H1 (cell line): ENCODE measurements around the gene SLC7A10. TPM values are rescaled to one million over a fixed set of nuclear protein-coding genes. Genes with fewer than 3 reads are reported as not detected.

Experiments
- CTCF ChIA-PET: fragments of 300-600 bp; sonication (Branson Sonifier 250); formaldehyde crosslinking; loops from one replicate; lab custom pipeline; 2021; ENCODE audit not compliant: partially characterized antibody; lab: Charles Lee
- POLR2A ChIA-PET: fragments of 300-600 bp; sonication (Branson Sonifier 250); formaldehyde crosslinking; loops from one replicate; lab custom pipeline; 2021; ENCODE audit warnings: inconsistent platforms; ENCODE audit not compliant: partially characterized antibody; lab: Charles Lee
- DNase-seq, 2 experiments: peaks; one replicate each; pipeline versions ENCODE4 v3.0.0 to v3.0.0-alpha.2; 2010 to 2022; ENCODE audit warnings: low spot score in 2 of 2, low read depth in 1 of 2, mixed read lengths in 1 of 2
- FAIRE-seq: peaks from 2 replicates; lab custom pipeline; 2011; peaks lifted over from hg19 to GRCh38; lab: Jason Lieb, UNC
- H2AFZ ChIP-seq: 2 replicates; pipeline ENCODE4 v1.8.1; 2012; ENCODE audit warnings: low read length, inconsistent platforms
- H2AK5ac ChIP-seq: 2 replicates; pipeline ENCODE4 v1.6.1; 2013; ENCODE audit warnings: low read depth, low read length
- H2BK120ac ChIP-seq: replicated peaks from 2 replicates; pipeline ENCODE3; 2013; ENCODE audit warnings: low read depth, low read length, inconsistent platforms
- H2BK12ac ChIP-seq: 2 replicates; pipeline ENCODE4 v1.6.1; 2013; ENCODE audit warnings: low read depth, low read length
- H2BK15ac ChIP-seq: 2 replicates; pipeline ENCODE4 v1.6.1; 2013; ENCODE audit warnings: low read length
- H2BK20ac ChIP-seq: 2 replicates; pipeline ENCODE4 v1.6.1; 2013; ENCODE audit warnings: low read length
- H2BK5ac ChIP-seq: 2 replicates; pipeline ENCODE4 v1.6.1; 2013; ENCODE audit warnings: low read depth, low read length
- H3K14ac ChIP-seq: 2 replicates; pipeline ENCODE4 v1.6.1; 2013; ENCODE audit warnings: inconsistent platforms; ENCODE audit not compliant: insufficient read length
- H3K18ac ChIP-seq: 2 replicates; pipeline ENCODE4 v1.6.1; 2013; ENCODE audit warnings: low read length; ENCODE audit errors: extremely low read depth
- H3K23ac ChIP-seq: 2 replicates; pipeline ENCODE4 v1.6.1; 2013; ENCODE audit warnings: inconsistent platforms; ENCODE audit not compliant: insufficient read length
- H3K23me2 ChIP-seq: 2 replicates; pipeline ENCODE4 v1.6.1; 2013; ENCODE audit warnings: low read depth, low read length
- H3K27ac ChIP-seq: 2 replicates; pipeline ENCODE4 v1.6.1; 2011; ENCODE audit warnings: low read depth, low read length, inconsistent platforms
- H3K27me3 ChIP-seq, 4 experiments: replicated peaks in 1 of 4; 1 replicate in 1 of 4; 2 replicates in 3 of 4; pipeline versions ENCODE4 v1.6.1 to v1.8.1; 2011 to 2013; ENCODE audit warnings: low read length in 3 of 4, mild to moderate bottlenecking in 3 of 4, inconsistent platforms in 2 of 4, mixed read lengths in 2 of 4, moderate library complexity in 1 of 4; ENCODE audit not compliant: control insufficient read depth in 3 of 4, insufficient read depth in 3 of 4; ENCODE audit errors: extremely low read depth in 1 of 4
- H3K36me3 ChIP-seq, 4 experiments: 2 replicates each; pipeline versions ENCODE4 v1.6.1 to v1.8.1; 2011 to 2013; ENCODE audit warnings: mild to moderate bottlenecking in 4 of 4, low read length in 3 of 4, moderate library complexity in 2 of 4, control low read depth in 1 of 4, inconsistent platforms in 1 of 4; ENCODE audit not compliant: insufficient read depth in 4 of 4, control insufficient read depth in 2 of 4
- H3K4ac ChIP-seq: replicated peaks from 2 replicates; pipeline ENCODE3; 2013; ENCODE audit warnings: low read length, low read depth, mixed read lengths, inconsistent platforms; ENCODE audit not compliant: insufficient read length
- H3K4me1 ChIP-seq, 4 experiments: replicated peaks in 1 of 4; 1 replicate in 1 of 4; 2 replicates in 3 of 4; pipeline versions ENCODE4 v1.6.1 to v1.8.1; 2011 to 2013; ENCODE audit warnings: low read length in 3 of 4, inconsistent platforms in 2 of 4, mixed read lengths in 1 of 4; ENCODE audit not compliant: insufficient read depth in 4 of 4, control insufficient read depth in 3 of 4
- H3K4me2 ChIP-seq, 2 experiments: 2 replicates each; pipeline versions ENCODE4 v1.6.1 to v1.8.1; 2011 to 2013; ENCODE audit warnings: low read depth in 2 of 2, low read length in 2 of 2, control low read depth in 1 of 2, inconsistent platforms in 1 of 2, mild to moderate bottlenecking in 1 of 2; ENCODE audit not compliant: insufficient read depth in 1 of 2
- H3K4me3 ChIP-seq, 4 experiments: fragments of 200-600, 300-600 bp in 1 of 4; sonication (generic), shearing (Covaris generic), sonication (Bioruptor Twin) in 1 of 4; 2 replicates each; pipeline versions ENCODE4 v1.5.1 to v1.8.1; 2011 to 2016; ENCODE audit warnings: low read length in 4 of 4, low read depth in 3 of 4, control low read depth in 2 of 4, inconsistent platforms in 2 of 4, mild to moderate bottlenecking in 2 of 4, mixed read lengths in 1 of 4, moderate library complexity in 1 of 4; ENCODE audit not compliant: insufficient read depth in 2 of 4; ENCODE audit errors: extremely low read depth in 1 of 4
- H3K56ac ChIP-seq: replicated peaks from 2 replicates; pipeline ENCODE3; 2013; ENCODE audit warnings: low read depth, mild to moderate bottlenecking, mixed read lengths, low read length, inconsistent platforms; ENCODE audit not compliant: insufficient read length
- H3K79me1 ChIP-seq: 2 replicates; pipeline ENCODE4 v1.6.1; 2013; ENCODE audit warnings: low read depth, low read length, control low read depth
- H3K79me2 ChIP-seq, 2 experiments: 2 replicates each; pipeline versions ENCODE4 v1.6.1 to v1.8.1; 2012 to 2013; ENCODE audit warnings: low read length in 2 of 2, mild to moderate bottlenecking in 2 of 2, inconsistent platforms in 1 of 2; ENCODE audit not compliant: insufficient read depth in 2 of 2, control insufficient read depth in 1 of 2
- H3K9ac ChIP-seq, 4 experiments: replicated peaks in 1 of 4; 1 replicate in 1 of 4; 2 replicates in 3 of 4; pipeline versions ENCODE4 v1.6.1 to v1.8.1; 2011 to 2013; ENCODE audit warnings: low read depth in 3 of 4, low read length in 3 of 4, control low read depth in 2 of 4, mild to moderate bottlenecking in 2 of 4, moderate library complexity in 2 of 4, inconsistent platforms in 1 of 4; ENCODE audit errors: extremely low read depth in 1 of 4
- H3K9me3 ChIP-seq, 2 experiments: 2 replicates each; pipeline versions ENCODE4 v1.6.1 to v1.8.1; 2012 to 2013; ENCODE audit warnings: mild to moderate bottlenecking in 2 of 2, moderate library complexity in 2 of 2, control low read depth in 1 of 2, inconsistent platforms in 1 of 2, low read depth in 1 of 2, low read length in 1 of 2, mixed read lengths in 1 of 2; ENCODE audit not compliant: insufficient read depth in 2 of 2
- H4K20me1 ChIP-seq, 2 experiments: replicated peaks in 1 of 2; 2 replicates each; pipeline versions ENCODE3 to v1.8.1; 2011 to 2013; ENCODE audit warnings: inconsistent platforms in 2 of 2, low read length in 2 of 2, mild to moderate bottlenecking in 1 of 2; ENCODE audit not compliant: insufficient read depth in 2 of 2, control insufficient read depth in 1 of 2
- H4K5ac ChIP-seq: 2 replicates; pipeline ENCODE4 v1.6.1; 2013; ENCODE audit warnings: low read length, low read depth, mixed read lengths, inconsistent platforms; ENCODE audit not compliant: insufficient read length
- H4K8ac ChIP-seq: 2 replicates; pipeline ENCODE4 v1.8.0; 2013; ENCODE audit warnings: mild to moderate bottlenecking, moderate library complexity, low read length, inconsistent platforms; ENCODE audit not compliant: insufficient read depth; ENCODE audit errors: extremely low read depth
- H4K91ac ChIP-seq: replicated peaks from 2 replicates; pipeline ENCODE3; 2013; ENCODE audit warnings: low read length, mixed read lengths, inconsistent platforms; ENCODE audit not compliant: insufficient read length
- BACH1 ChIP-seq: IDR thresholded peaks from 2 replicates; pipeline ENCODE4 v1.6.1; 2012; ENCODE audit warnings: low read length, improper control_type of control experiment
- CREB1 ChIP-seq: IDR thresholded peaks from 2 replicates; pipeline ENCODE4 v1.6.1; 2012; ENCODE audit warnings: inconsistent platforms
- EGR1 ChIP-seq: IDR thresholded peaks from 2 replicates; pipeline ENCODE4 v1.6.1; 2011; ENCODE audit warnings: low read depth, low read length, borderline replicate concordance
- EZH2 ChIP-seq: fragments of 200-600 bp; sonication (generic); IDR thresholded peaks from 2 replicates; pipeline ENCODE4 v1.7.1; 2012; ENCODE audit warnings: low read depth, mild to moderate bottlenecking, moderate library complexity, low read length, inconsistent platforms; ENCODE audit not compliant: severe bottlenecking
- GABPA ChIP-seq: IDR thresholded peaks from 2 replicates; pipeline ENCODE4 v1.6.1; 2011; ENCODE audit warnings: mild to moderate bottlenecking, low read length, moderate library complexity, borderline replicate concordance; ENCODE audit not compliant: insufficient read depth
- HDAC6 ChIP-seq: IDR thresholded peaks from one replicate; pipeline ENCODE4 v1.7.1; 2012; ENCODE audit warnings: low read depth, mild to moderate bottlenecking, inconsistent platforms, low read length, moderate library complexity
- JUND ChIP-seq: IDR thresholded peaks from 2 replicates; pipeline ENCODE4 v1.6.1; 2011; ENCODE audit warnings: mild to moderate bottlenecking, improper control_type of control experiment, low read length
- KDM1A ChIP-seq: fragments of 200-600, 300-600 bp; sonication (generic); IDR thresholded peaks from 2 replicates; pipeline ENCODE4 v1.7.1; 2016; ENCODE audit warnings: mild to moderate bottlenecking, low read length, borderline replicate concordance
- MAFK ChIP-seq: IDR thresholded peaks from 2 replicates; pipeline ENCODE4 v1.6.1; 2012; ENCODE audit warnings: low read depth, mild to moderate bottlenecking, improper control_type of control experiment, low read length
- POLR2A ChIP-seq, 2 experiments: IDR thresholded peaks; 1 replicate in 1 of 2; 2 replicates in 1 of 2; pipeline ENCODE4 v1.6.1; 2011; ENCODE audit warnings: low read depth in 2 of 2, low read length in 2 of 2, mild to moderate bottlenecking in 2 of 2; ENCODE audit errors: control extremely low read depth in 1 of 2
- SIRT6 ChIP-seq: IDR thresholded peaks from one replicate; pipeline ENCODE4 v1.7.1; 2012; ENCODE audit warnings: low read length, inconsistent platforms
- YY1 ChIP-seq: IDR thresholded peaks from 2 replicates; pipeline ENCODE4 v1.6.1; 2011; ENCODE audit warnings: low read depth, mild to moderate bottlenecking, low read length
- WGBS, 2 experiments: shearing (Covaris generic) in 1 of 2; methylation state at CpG; one replicate each; pipeline versions ENCODE4 v1.1.6 to v1.1.7; 2013 to 2015; ENCODE audit warnings: low lambda C conversion rate in 2 of 2, mixed read lengths in 2 of 2, inconsistent platforms in 1 of 2, low coverage in 1 of 2, missing lambda C conversion rate in 1 of 2; ENCODE audit not compliant: insufficient replicate concordance in 2 of 2, insufficient coverage in 1 of 2, insufficient read length in 1 of 2; ENCODE audit errors: extremely low coverage in 1 of 2, missing lambda C conversion rate in 1 of 2; 5-methylcytosine and 5-hydroxymethylcytosine counted together
- polyA plus RNA-seq, 7 experiments: library from polyadenylated mRNA; depleted of rRNA in 3 of 7; stranded (reverse) in 5 of 7; unstranded in 2 of 7; fragments of >200 nt in 5 of 7; fragments of 200-250 nt in 2 of 7; gene quantifications; 1 replicate in 5 of 7; 2 replicates in 1 of 7; 4 replicates in 1 of 7; pipeline versions ENCODE4 v1.2.1 to v1.2.3, GENCODE V29; 2011 to 2013; ENCODE audit warnings: missing spikeins in 2 of 7, mixed read lengths in 2 of 7
- total RNA-seq: library from RNA; stranded (reverse); fragmentation: NEBNext Ultra II Directional; extraction: Animal tissue kit (Norgen Biotek cat#: 25700); gene quantifications from 2 replicates; pipeline ENCODE4 v1.2.1, GENCODE V29; 2021

SLC7A10 gene
- total and polyA plus RNA-seq, 2 of the 8 experiments (the other 6 are each of a cell fraction or from before 2014, with no cell fraction given) = 3.7 to 7.1 TPM

DNA sequence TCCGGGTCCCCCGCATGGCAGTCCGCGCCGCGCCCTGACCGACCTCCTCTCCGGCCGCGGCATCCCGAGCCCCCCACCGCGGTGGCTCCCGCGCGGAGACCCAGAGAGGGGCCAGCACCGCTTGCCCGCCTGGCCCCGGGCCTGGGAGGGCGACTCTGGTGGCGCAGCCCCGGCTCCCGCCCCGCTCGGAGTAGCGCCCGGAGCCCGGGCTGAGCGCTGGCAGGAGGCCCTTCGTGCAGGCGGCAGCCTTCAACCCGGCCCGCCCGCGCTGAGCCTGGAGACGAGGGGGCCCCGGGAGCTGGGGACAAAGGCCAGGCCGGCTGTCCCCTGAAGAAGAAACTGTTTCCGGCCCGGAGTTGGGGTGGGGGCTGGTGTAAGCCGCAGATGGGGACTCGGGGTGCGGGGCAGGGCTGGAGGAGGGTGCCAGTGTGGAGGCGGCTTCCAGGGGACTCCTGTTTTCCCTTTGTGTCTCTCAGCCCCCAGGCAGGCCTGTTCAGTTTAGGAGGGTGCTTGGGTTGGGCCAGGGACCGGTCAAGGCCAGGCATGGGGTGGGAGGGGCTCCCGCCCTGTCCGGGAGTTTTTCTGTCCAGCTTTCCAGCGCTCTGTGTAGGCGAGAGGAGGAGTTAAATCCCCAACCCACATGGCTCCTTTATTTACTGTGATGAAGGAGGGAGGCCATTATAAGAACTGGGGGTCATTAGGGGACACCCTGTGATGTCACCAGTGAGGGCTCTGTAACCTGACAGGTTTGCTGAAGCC, 30.6 kb downstream of the SLC7A10 start:
- Histone ChIP-seq H4K20me1 (peaks cover 0 to 6% of the 10 kb centered on the region in 2 experiments), H4K8ac (peak overlapping the region; percentile 88; the same call in 1 of the 2 replicates), H2BK15ac (no peak overlapping the region), H3K79me1 (peaks cover 3% of the 10 kb centered on the region; the same call in 1 of the 2 replicates), H3K4me3 (peak overlapping the region; percentile 44 to 89 (median 56)), H3K23me2 (peaks cover 3% of the 10 kb centered on the region; the same call in 1 of the 2 replicates), H3K27ac (no peak overlapping the region), H3K23ac (no peak overlapping the region), H2AFZ (no peak overlapping the region; the same call in 1 of the 2 replicates), H4K5ac (no peak overlapping the region), H2BK120ac (no peak overlapping the region), H2BK12ac (no peak overlapping the region), H4K91ac (no peak overlapping the region), H3K14ac (no peak overlapping the region), H2BK20ac (no peak overlapping the region), H3K79me2 (no peaks in the 10 kb centered on the region), H3K36me3 (no peaks in the 10 kb centered on the region), H3K27me3 (peaks cover 0 to 23% (median 10%) of the 10 kb centered on the region in 4 experiments; a peak in 5 of 7 replicates), H2BK5ac (no peak overlapping the region), H3K9me3 (no peaks in the 10 kb centered on the region), H3K18ac (no peak overlapping the region), H3K4ac (no peak overlapping the region), H3K4me2 (peak overlapping the region; percentile 57 to 73), H3K56ac (no peak overlapping the region), H3K9ac (no peak overlapping the region), H2AK5ac (no peak overlapping the region), H3K4me1 (peaks cover 0 to 4% (median 1%) of the 10 kb centered on the region in 4 experiments; a peak in 4 of 7 replicates)
- 8% methylated on average over 29 of the region's 49 CpGs; no CpG with 5 or more reads in 1 of the 2 experiments for WGBS, 2 experiments
- DNase-seq (peak in 1 of 2 experiments; percentile 73), FAIRE-seq (no peak)
- ChIA-PET POLR2A (interaction anchor here (0.7 to 2.2 kb wide), 7 partner anchors 11 to 179 kb away, joined by 3 to 6 read pairs (median 3); partner anchors contain the start of gene CEBPG), CTCF (interaction anchor here (0.6 to 3.9 kb wide), 8 partner anchors 8 to 482 kb away, joined by 3 to 21 read pairs (median 4); no protein-coding TSS in a partner anchor)
- TF ChIP-seq KDM1A (no peak), HDAC6 (no peak), EGR1 (no peak), SIRT6 (no peak), EZH2 (peak; percentile 47), YY1 (no peak), GABPA (0 out of 2 replicates have a peak, but pooled peaks have one; percentile 24), JUND (no peak), POLR2A (IDR thresholded peaks at IDR 0.05; ENCODE audit: control extremely low read depth in 1 of 2, low read depth in 2 of 2, low read length in 2 of 2) (no peak), CREB1 (no peak), MAFK (no peak), BACH1 (no peak)
